Spleen (tissue), 7 donors: ENCODE results near the gene PRUNE2.

ENCODE experiments used
- POLR2A ChIP-seq, 3 donors: fragments of 450-650 bp; IDR thresholded peaks; one replicate each; pipeline ENCODE4 v1.5.1; 2017; ENCODE audit warnings: antibody characterized with exemption in 3 of 3, mild to moderate bottlenecking in 1 of 3
- POLR2AphosphoS5 ChIP-seq, 3 donors: sonication (generic); formaldehyde crosslinking; IDR thresholded peaks; one replicate each; pipeline ENCODE4 v1.5.1; 2017; ENCODE audit warnings: antibody characterized with exemption in 3 of 3
- TF ChIP-seq, protein P1 (sequence below), 11 experiments: fragments of 200-600 bp in 7 of 11; fragments of 450-650 bp in 4 of 11; sonication (generic) in 4 of 11; IDR thresholded peaks in 8 of 11; conservative IDR thresholded peaks in 3 of 11; 1 replicate in 7 of 11; 2 replicates in 4 of 11; pipeline versions ENCODE4 v1.4.0 to v1.8.0; 2016 to 2021; ENCODE audit warnings: antibody characterized with exemption in 11 of 11, inconsistent platforms in 4 of 11, mild to moderate bottlenecking in 1 of 11
- donor health status: DM: no; HTN: no; CAD: no; lungs with moderate emphysema.
- donor health status: DM: no; HTN: no; CAD: no.
- donor health status: DM: no; HTN: no; CAD: no.

DNA sequence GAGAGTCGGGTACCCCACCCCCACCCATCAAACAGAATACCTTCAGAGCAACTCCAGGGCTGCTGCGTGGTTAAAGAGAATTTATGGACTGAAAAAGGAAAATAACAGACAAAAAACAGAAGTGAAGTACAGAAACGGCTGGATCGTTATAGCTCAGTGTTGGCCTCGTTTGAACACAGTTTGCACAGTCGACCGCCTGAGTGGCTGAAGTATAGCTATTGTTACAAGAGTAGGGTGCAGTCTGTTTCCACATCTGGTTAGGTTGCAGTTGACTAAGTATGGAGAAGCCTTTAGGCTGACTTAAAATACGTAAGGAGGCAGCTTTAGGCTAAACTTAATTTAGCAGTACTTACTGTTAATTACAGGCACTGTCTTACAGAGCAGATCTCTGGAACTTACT is 325.7 kb downstream of the PRUNE2 start:
- no peak for TF ChIP-seq POLR2A (IDR thresholded peaks at IDR 0.05)
- TF ChIP-seq, protein P1, sequence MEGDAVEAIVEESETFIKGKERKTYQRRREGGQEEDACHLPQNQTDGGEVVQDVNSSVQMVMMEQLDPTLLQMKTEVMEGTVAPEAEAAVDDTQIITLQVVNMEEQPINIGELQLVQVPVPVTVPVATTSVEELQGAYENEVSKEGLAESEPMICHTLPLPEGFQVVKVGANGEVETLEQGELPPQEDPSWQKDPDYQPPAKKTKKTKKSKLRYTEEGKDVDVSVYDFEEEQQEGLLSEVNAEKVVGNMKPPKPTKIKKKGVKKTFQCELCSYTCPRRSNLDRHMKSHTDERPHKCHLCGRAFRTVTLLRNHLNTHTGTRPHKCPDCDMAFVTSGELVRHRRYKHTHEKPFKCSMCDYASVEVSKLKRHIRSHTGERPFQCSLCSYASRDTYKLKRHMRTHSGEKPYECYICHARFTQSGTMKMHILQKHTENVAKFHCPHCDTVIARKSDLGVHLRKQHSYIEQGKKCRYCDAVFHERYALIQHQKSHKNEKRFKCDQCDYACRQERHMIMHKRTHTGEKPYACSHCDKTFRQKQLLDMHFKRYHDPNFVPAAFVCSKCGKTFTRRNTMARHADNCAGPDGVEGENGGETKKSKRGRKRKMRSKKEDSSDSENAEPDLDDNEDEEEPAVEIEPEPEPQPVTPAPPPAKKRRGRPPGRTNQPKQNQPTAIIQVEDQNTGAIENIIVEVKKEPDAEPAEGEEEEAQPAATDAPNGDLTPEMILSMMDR (IDR thresholded peaks at IDR 0.05 in 8 of 11, conservative IDR thresholded peaks at IDR 0.05 in 3 of 11): no peak
- TF ChIP-seq POLR2AphosphoS5 (IDR thresholded peaks at IDR 0.05): no peak
